Measurements from ENCODE around the gene FAM234B. TPM values are rescaled to one million over a fixed set of nuclear protein-coding genes. Genes with fewer than 3 reads are reported as not detected.
A peak's percentile ranks its signal among the peaks of the same experiment; 100 is the strongest.

The FAM234B gene
- total and polyA plus RNA-seq, 7 donors: 0.60 to 5.0 (median 2.9) TPM

DNA sequence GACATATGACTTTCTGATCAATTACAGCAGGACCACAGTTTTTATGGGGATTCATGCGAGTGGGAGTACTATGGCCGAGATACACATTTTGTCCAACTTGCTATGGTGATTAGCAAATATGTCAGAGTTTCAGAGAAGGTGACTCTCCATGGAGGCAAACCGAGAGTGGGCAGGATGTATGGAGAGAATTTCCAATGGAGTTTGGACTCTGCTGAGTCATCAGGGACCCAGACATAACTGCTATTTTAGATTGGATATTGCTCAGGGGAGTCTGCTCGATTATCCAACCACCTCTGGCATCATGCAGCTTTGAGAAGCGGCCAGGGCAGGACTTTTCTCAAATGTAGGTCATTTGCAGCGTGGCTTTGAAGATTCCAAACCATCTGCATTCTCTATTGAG lies 68.8 kb downstream of the FAM234B start:
- no peak overlapping the region for H3K4me3 ChIP-seq
- no peaks in the 10 kb centered on the region for H3K36me3 ChIP-seq
- intact Hi-C loops (cut with DNase I): no loop called here
- TF ChIP-seq POLR2AphosphoS5 (IDR thresholded peaks at IDR 0.05): no peak
- no peak for TF ChIP-seq POLR2A (IDR thresholded peaks at IDR 0.05)
- no peak for TF ChIP-seq EP300 (IDR thresholded peaks at IDR 0.05)
- no peaks in the 10 kb centered on the region for H3K4me1 ChIP-seq
- 78 to 92% methylated on average over 6 of the region's 6 CpGs for WGBS, 2 donors
- H3K27me3 ChIP-seq: no peaks in the 10 kb centered on the region
- no peak overlapping the region for H3K27ac ChIP-seq
- H3K9me3 ChIP-seq: no peaks in the 10 kb centered on the region
- no peak for DNase-seq

DNA sequence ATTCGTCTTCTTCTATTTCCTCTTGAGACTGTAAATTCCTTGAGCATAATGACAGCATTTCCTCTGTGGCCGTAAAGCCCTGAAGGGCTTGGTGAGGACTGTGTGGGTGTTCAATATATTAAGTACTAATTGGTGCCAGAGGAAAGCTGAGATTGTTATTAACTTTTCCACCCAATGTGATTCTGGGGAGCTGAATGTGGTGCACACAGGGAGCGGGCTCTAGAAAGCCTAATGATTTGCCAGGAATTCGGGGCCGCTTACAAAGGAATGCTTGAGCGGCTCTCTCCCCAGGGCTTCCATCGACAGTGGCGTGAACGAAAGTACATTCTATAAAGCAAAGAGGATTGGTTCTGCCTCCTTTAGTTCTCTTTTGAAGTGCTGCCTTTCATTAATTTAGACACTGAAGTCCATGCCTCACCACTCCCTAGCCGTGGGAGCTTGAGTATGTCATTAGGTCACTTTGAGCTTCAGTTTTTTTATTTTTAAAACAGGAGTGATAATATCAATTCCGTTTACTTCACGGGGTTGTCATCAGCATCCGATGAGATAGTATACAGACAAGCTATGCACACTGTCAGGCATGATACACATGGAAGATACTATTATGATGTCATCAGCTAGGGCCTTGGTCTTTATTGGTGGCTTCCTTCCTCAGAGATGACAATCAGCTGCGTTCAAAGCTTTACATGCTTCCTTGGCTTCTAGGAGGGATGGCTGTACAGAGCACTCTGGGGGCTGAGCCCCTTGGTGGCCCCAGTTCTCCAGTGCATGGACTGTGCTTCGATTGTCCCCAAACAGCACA lies 70.3 kb downstream of the FAM234B start:
- no peak overlapping the region for H3K4me3 ChIP-seq
- no peak for DNase-seq
- H3K36me3 ChIP-seq: no peaks in the 10 kb centered on the region
- H3K27me3 ChIP-seq: no peaks in the 10 kb centered on the region
- H3K9me3 ChIP-seq: no peaks in the 10 kb centered on the region
- intact Hi-C loops (cut with DNase I): no loop called here
- TF ChIP-seq POLR2A (IDR thresholded peaks at IDR 0.05): no peak
- TF ChIP-seq, protein P1, sequence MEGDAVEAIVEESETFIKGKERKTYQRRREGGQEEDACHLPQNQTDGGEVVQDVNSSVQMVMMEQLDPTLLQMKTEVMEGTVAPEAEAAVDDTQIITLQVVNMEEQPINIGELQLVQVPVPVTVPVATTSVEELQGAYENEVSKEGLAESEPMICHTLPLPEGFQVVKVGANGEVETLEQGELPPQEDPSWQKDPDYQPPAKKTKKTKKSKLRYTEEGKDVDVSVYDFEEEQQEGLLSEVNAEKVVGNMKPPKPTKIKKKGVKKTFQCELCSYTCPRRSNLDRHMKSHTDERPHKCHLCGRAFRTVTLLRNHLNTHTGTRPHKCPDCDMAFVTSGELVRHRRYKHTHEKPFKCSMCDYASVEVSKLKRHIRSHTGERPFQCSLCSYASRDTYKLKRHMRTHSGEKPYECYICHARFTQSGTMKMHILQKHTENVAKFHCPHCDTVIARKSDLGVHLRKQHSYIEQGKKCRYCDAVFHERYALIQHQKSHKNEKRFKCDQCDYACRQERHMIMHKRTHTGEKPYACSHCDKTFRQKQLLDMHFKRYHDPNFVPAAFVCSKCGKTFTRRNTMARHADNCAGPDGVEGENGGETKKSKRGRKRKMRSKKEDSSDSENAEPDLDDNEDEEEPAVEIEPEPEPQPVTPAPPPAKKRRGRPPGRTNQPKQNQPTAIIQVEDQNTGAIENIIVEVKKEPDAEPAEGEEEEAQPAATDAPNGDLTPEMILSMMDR (IDR thresholded peaks at IDR 0.05): no peak
- no peak for TF ChIP-seq POLR2AphosphoS5 (IDR thresholded peaks at IDR 0.05)
- TF ChIP-seq EP300 (IDR thresholded peaks at IDR 0.05): no peak
- H3K27ac ChIP-seq: no peak overlapping the region
- no peaks in the 10 kb centered on the region for H3K4me1 ChIP-seq
- 78 to 86% methylated on average over 15 of the region's 15 CpGs for WGBS, 2 donors

DNA sequence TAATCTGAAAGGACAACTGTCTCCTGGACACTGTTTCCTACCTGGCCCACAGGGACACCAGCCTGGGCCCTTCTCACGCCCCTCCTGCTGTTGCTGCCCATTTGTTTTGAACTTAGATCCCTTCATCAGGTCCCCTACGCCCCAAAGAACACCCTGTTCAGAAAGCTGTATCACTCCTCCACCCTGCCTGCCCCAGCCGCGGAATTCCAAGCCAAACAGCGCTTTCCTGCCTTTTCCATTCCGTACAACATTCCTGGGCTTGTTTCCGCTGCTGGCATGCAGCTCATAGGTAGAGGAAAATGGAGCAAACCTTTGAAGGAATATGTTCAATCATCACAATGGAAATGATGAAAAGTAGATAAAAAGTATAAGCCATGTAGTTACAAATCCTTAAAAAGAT lies 72.1 kb downstream of the FAM234B start:
- 86 to 89% methylated on average over 7 of the region's 7 CpGs for WGBS, 2 donors
- peak overlapping the region in 1 of 4 donors; percentile 31 for H3K27ac ChIP-seq
- H3K9me3 ChIP-seq: no peaks in the 10 kb centered on the region
- intact Hi-C loops (cut with DNase I): no loop called here
- no peak overlapping the region for H3K4me3 ChIP-seq
- no peaks in the 10 kb centered on the region for H3K27me3 ChIP-seq
- H3K4me1 ChIP-seq: no peaks in the 10 kb centered on the region
- DNase-seq: no peak
- no peaks in the 10 kb centered on the region for H3K36me3 ChIP-seq
- TF ChIP-seq POLR2AphosphoS5 (IDR thresholded peaks at IDR 0.05) (no peak), POLR2A (IDR thresholded peaks at IDR 0.05) (no peak)

DNA sequence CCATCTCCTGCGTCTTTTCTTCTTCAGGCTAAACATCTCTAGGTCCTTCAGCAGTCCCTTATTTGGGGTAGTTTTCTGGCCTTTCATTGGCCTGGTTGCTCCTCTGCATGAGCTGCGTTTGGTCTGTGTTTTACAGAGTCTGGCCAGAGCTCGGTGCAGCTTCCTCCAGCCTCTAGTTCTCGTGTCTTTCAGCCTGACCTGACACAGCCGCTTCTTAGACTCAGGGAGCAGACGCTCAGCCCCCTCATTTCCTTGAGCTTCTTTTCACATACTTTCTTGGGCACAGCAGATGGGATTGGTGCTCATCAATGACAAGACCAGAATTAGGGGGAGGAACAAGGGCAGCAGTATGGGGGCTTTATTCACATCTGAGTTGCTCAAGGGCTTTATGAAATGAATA lies 72.8 kb downstream of the FAM234B start:
- intact Hi-C loops (cut with DNase I): no loop called here
- Histone ChIP-seq H3K36me3 (no peaks in the 10 kb centered on the region), H3K4me3 (no peak overlapping the region), H3K27ac (no peak overlapping the region), H3K9me3 (no peaks in the 10 kb centered on the region), H3K4me1 (no peaks in the 10 kb centered on the region), H3K27me3 (no peaks in the 10 kb centered on the region)
- DNase-seq: no peak
- TF ChIP-seq, protein P1 (IDR thresholded peaks at IDR 0.05): no peak
- TF ChIP-seq EP300 (IDR thresholded peaks at IDR 0.05): no peak
- TF ChIP-seq POLR2A (IDR thresholded peaks at IDR 0.05): no peak
- TF ChIP-seq POLR2AphosphoS5 (IDR thresholded peaks at IDR 0.05): no peak
- WGBS, 2 donors: 76% methylated on average over 6 of the region's 6 CpGs

DNA sequence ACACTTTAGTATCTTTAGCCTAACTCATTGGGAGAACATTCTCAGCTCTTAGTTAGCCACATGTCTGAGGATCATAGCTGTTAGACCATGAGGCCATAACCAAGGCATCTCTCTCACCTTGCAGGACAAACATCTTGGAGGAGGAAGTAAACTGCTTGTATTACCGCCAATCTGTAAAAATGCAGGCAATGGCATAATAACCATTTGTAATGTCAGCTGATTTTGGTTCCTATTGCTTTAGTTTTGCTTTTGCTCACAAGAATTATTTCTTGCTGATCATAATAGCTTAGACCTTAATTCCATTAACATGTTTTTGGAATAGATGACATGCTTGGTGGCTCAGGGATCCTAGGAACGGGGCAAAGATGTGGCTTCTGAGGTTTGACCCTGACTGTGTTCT lies 75.6 kb downstream of the FAM234B start:
- WGBS, 2 donors: 88% methylated on average over 2 of the region's 2 CpGs
- no peaks in the 10 kb centered on the region for H3K4me1 ChIP-seq
- H3K4me3 ChIP-seq: no peak overlapping the region
- no peak overlapping the region for H3K27ac ChIP-seq
- intact Hi-C loops (cut with DNase I): no loop called here
- no peaks in the 10 kb centered on the region for H3K27me3 ChIP-seq
- no peaks in the 10 kb centered on the region for H3K9me3 ChIP-seq
- no peak for DNase-seq
- no peaks in the 10 kb centered on the region for H3K36me3 ChIP-seq
- no peak for TF ChIP-seq EP300 (IDR thresholded peaks at IDR 0.05)
- TF ChIP-seq POLR2AphosphoS5 (IDR thresholded peaks at IDR 0.05): no peak
- TF ChIP-seq, protein P1 (IDR thresholded peaks at IDR 0.05): no peak
- no peak for TF ChIP-seq POLR2A (IDR thresholded peaks at IDR 0.05)

Measured in sigmoid colon (tissue), 7 donors.